Lower leg skin (tissue), 3 donors: ENCODE measurements around the gene GAPDHS.

Source experiments
- CTCF ChIP-seq, 3 donors: fragments of 450-650 bp; IDR thresholded peaks; one replicate each; pipeline ENCODE4 v1.5.1; 2016; ENCODE audit warnings: antibody characterized with exemption in 3 of 3, mild to moderate bottlenecking in 3 of 3, moderate library complexity in 2 of 3
- POLR2A ChIP-seq, 2 donors: fragments of 450-650 bp; IDR thresholded peaks; one replicate each; pipeline ENCODE4 v1.6.1; 2016 to 2017; ENCODE audit warnings: antibody characterized with exemption in 2 of 2, mild to moderate bottlenecking in 1 of 2, moderate library complexity in 1 of 2

- no peak for TF ChIP-seq POLR2A (IDR thresholded peaks at IDR 0.05)
- no peak for TF ChIP-seq CTCF (IDR thresholded peaks at IDR 0.05)
Measured at GRCh38 chr19:35510626-35510964, 22.7 kb upstream of the GAPDHS start.
